HG02588 (cell line): ENCODE measurements around the gene ZDBF2.
"Not testable (repeated sequence)": the region's sequence is repeated elsewhere in the genome, so short reads cannot be mapped to it uniquely, and the experiment has no call there.

ENCODE experiments used
- ATAC-seq: cut with Tn5 transposase; IDR thresholded peaks from one replicate; pipeline ENCODE4 v1.9.1; 2021; ENCODE audit warnings: mild to moderate bottlenecking, moderate library complexity; ENCODE audit not compliant: unreplicated experiment

The ZDBF2 gene

GRCh38 chr2:206274434-206275311, at the start of gene ZDBF2:
Gene ZDBF2, plus strand, starts transcription at chr2:206274663. Its CDS starts 7,187 bp downstream, at chr2:206281850.
- peak; percentile 87 for ATAC-seq

GRCh38 chr2:206225435-206226232, 48.8 kb upstream of the ZDBF2 start:
- peak; percentile 82 for ATAC-seq

GRCh38 chr2:206228636-206229035, 45.8 kb upstream of the ZDBF2 start:
- not testable (repeated sequence) for ATAC-seq

GRCh38 chr2:206229642-206230041, 44.8 kb upstream of the ZDBF2 start:
- no peak for ATAC-seq

- ATAC-seq = no peak
Measured at GRCh38 chr2:206230060-206230762, 44.3 kb upstream of the ZDBF2 start.

- no peak for ATAC-seq
Measured at GRCh38 chr2:206231669-206232286, 42.7 kb upstream of the ZDBF2 start.

- no peak for ATAC-seq
Measured at GRCh38 chr2:206232287-206233035, 42.0 kb upstream of the ZDBF2 start.

GRCh38 chr2:206239157-206239556, 35.3 kb upstream of the ZDBF2 start:
- no peak for ATAC-seq

- ATAC-seq = no peak
Measured at GRCh38 chr2:206240327-206240726, 34.1 kb upstream of the ZDBF2 start.

GRCh38 chr2:206241736-206242135, 32.7 kb upstream of the ZDBF2 start:
- ATAC-seq = no peak

- peak; percentile 39 for ATAC-seq
Measured at GRCh38 chr2:206245265-206245672, 29.2 kb upstream of the ZDBF2 start.

- no peak for ATAC-seq
Measured at GRCh38 chr2:206250041-206250897, 24.2 kb upstream of the ZDBF2 start.

GRCh38 chr2:206253125-206253776, 21.2 kb upstream of the ZDBF2 start:
- no peak for ATAC-seq

- no peak for ATAC-seq
Measured at GRCh38 chr2:206253777-206254166, 20.7 kb upstream of the ZDBF2 start.

GRCh38 chr2:206255003-206255402, 19.5 kb upstream of the ZDBF2 start:
- no peak for ATAC-seq

- no peak for ATAC-seq
Measured at GRCh38 chr2:206256706-206257205, 17.7 kb upstream of the ZDBF2 start.

GRCh38 chr2:206257350-206257749, 17.1 kb upstream of the ZDBF2 start:
- ATAC-seq = no peak

- no peak for ATAC-seq
Measured at GRCh38 chr2:206257861-206258260, 16.6 kb upstream of the ZDBF2 start.
